ENCODE results near the gene THRAP3. TPM values are rescaled to one million over a fixed set of nuclear protein-coding genes. Genes with fewer than 3 reads are reported as not detected.

THRAP3 gene
- total RNA-seq, 2 donors from 2014 or later: 118 to 131 TPM

DNA sequence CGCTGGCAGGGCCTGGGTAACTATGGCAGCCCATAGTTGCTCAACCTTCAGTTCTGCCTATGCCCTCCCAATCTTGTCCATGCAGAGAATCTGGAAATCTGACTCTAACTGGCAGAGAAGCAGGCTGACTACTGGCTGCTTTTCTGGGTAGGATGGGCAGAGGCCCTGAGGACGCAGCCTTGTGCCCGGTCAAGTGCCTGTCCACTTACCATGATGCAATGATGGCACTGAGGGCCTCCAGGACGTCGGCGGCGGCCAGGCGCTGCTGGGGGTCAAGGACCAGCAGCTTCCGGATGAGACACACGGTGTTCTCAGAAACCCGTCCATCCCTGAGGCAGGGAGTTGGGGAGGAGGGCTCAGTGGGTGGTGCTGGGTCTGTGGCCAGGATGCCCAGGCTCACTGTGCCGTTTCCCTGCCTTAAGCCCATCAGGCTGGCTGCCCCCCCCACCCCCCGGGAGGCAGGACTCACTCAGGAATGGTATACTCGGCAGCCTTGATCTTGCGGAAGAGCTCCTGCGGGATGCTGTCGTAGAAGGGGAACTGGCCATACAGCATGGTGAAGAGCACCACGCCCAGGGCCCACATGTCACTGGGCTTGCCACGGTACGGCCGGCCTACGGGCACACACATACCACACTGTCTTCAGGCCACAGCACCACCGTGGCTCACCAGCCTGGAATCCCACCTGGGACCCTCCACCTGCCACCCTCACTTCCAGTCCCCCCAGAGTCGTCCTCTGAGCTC is 119.6 kb downstream of the THRAP3 start:
- DNase-seq (ENCODE audit: low spot score): no peak
- no peak overlapping the region for H3K27ac Mint-ChIP-seq
- H3K4me1 Mint-ChIP-seq (ENCODE audit: low read depth in 2 of 2): peaks cover 0 to 9% of the 10 kb centered on the region in 2 donors
- ATAC-seq: no peak
- no peaks in the 10 kb centered on the region for H3K9me3 Mint-ChIP-seq
- no peaks in the 10 kb centered on the region for H3K27me3 Mint-ChIP-seq
- H3K36me3 Mint-ChIP-seq: peaks cover 6% of the 10 kb centered on the region
- no peak overlapping the region for H3K4me3 Mint-ChIP-seq

- no peak for ATAC-seq
- Mint-ChIP-seq H3K27ac (peak overlapping the region in 1 of 2 donors; percentile 53), H3K4me1 (ENCODE audit: low read depth in 2 of 2) (peaks cover 0 to 9% of the 10 kb centered on the region in 2 donors), H3K27me3 (no peaks in the 10 kb centered on the region), H3K9me3 (no peaks in the 10 kb centered on the region), H3K36me3 (peaks cover 6% of the 10 kb centered on the region), H3K4me3 (no peak overlapping the region)
- DNase-seq (ENCODE audit: low spot score): no peak
Observed at GRCh38 chr1:36344395-36344680, 120.1 kb downstream of the THRAP3 start.

- DNase-seq (ENCODE audit: low spot score): no peak
- Mint-ChIP-seq H3K27me3 (no peaks in the 10 kb centered on the region), H3K36me3 (peaks cover 6% of the 10 kb centered on the region), H3K4me3 (no peak overlapping the region), H3K27ac (no peak overlapping the region), H3K9me3 (no peaks in the 10 kb centered on the region), H3K4me1 (ENCODE audit: low read depth in 2 of 2) (peaks cover 2 to 11% of the 10 kb centered on the region in 2 donors)
- no peak for ATAC-seq
Observed at GRCh38 chr1:36345353-36345752, 121.1 kb downstream of the THRAP3 start.

GRCh38 chr1:36346741-36347370 is 122.6 kb downstream of the THRAP3 start:
- DNase-seq (ENCODE audit: low spot score) (no peak), ATAC-seq (no peak)
- no peak overlapping the region for H3K4me3 Mint-ChIP-seq
- H3K9me3 Mint-ChIP-seq: no peaks in the 10 kb centered on the region
- peaks cover 5 to 19% of the 10 kb centered on the region in 2 donors for H3K4me1 Mint-ChIP-seq (ENCODE audit: low read depth in 2 of 2)
- peaks cover 6% of the 10 kb centered on the region for H3K36me3 Mint-ChIP-seq
- no peak overlapping the region for H3K27ac Mint-ChIP-seq
- H3K27me3 Mint-ChIP-seq: no peaks in the 10 kb centered on the region

- no peak overlapping the region for H3K27ac Mint-ChIP-seq
- no peak overlapping the region for H3K4me3 Mint-ChIP-seq
- peaks cover 6% of the 10 kb centered on the region for H3K36me3 Mint-ChIP-seq
- no peaks in the 10 kb centered on the region for H3K27me3 Mint-ChIP-seq
- ATAC-seq (no peak), DNase-seq (ENCODE audit: low spot score) (no peak)
- H3K9me3 Mint-ChIP-seq: no peaks in the 10 kb centered on the region
- H3K4me1 Mint-ChIP-seq (ENCODE audit: low read depth in 2 of 2): peaks cover 5 to 27% of the 10 kb centered on the region in 2 donors
Observed at GRCh38 chr1:36349241-36349671, 125.0 kb downstream of the THRAP3 start.

DNA sequence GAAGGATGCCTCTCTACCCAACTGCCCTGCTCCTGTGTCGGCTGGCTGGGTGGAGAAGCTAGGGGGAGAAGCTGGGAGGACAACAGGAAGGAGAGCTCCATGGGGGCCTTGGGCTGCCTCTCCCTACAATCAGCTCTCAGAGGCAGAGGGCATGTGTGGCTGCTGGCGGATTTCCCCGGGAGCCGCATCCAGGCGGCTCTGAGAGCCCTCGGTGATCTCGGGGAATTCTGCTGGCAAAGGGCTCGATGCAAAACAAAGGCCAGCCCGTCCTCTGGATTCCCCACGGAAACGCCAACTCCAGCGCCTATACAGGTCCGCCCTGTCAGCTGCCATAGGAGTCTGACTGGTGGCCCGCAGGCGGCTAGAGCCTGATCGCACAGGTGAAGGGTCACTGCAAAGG is 125.6 kb downstream of the THRAP3 start:
- no peak overlapping the region for H3K4me3 Mint-ChIP-seq
- no peak for DNase-seq (ENCODE audit: low spot score)
- H3K9me3 Mint-ChIP-seq: no peaks in the 10 kb centered on the region
- no peak for ATAC-seq
- H3K4me1 Mint-ChIP-seq (ENCODE audit: low read depth in 2 of 2): peaks cover 5 to 24% of the 10 kb centered on the region in 2 donors
- peak overlapping the region in 1 of 2 donors; percentile 68 for H3K27ac Mint-ChIP-seq
- no peaks in the 10 kb centered on the region for H3K27me3 Mint-ChIP-seq
- peaks cover 6% of the 10 kb centered on the region for H3K36me3 Mint-ChIP-seq

- Mint-ChIP-seq H3K27ac (peak overlapping the region; percentile 18 to 68), H3K4me1 (ENCODE audit: low read depth in 2 of 2) (peaks cover 5 to 23% of the 10 kb centered on the region in 2 donors), H3K36me3 (peaks cover 6% of the 10 kb centered on the region), H3K9me3 (no peaks in the 10 kb centered on the region), H3K27me3 (no peaks in the 10 kb centered on the region), H3K4me3 (no peak overlapping the region)
- DNase-seq (ENCODE audit: low spot score) (no peak), ATAC-seq (peak; percentile 60 to 78)
Observed at GRCh38 chr1:36350659-36351226, 126.5 kb downstream of the THRAP3 start.

DNA sequence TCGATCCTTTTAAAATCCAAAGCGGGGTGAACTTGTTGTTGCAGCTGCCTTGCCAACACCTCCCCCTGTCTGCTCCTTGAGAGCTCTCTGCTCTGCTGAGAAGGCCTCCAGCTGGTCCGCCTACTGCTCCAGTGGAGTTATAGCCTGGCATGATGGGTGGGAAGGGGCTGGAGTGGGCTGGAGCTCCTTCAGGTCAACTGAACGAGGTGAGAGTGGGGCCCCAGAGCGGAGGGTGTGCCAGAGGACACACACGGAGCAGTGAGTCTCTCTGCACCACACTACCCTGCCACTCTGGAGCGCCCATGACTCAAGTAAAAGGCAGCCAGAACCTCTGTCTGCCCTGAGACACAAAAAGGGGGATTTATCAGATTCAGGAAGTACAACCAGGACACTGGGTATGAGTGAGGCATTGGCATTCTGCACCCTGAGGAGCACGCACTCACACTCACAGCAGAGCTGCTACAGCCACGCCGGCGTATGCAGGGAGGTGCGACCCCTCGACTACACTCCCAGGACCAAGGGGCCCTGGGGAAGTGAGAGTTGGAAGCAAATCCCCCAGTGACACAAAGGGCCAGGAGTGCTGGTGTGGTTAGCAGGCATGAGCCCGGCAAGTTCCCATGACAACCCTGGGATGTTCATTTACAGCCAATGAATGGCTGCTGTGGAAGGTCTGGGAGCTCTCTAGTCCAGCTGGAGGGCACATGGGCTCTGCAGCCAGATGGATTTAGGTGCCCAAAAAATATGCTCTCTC is 127.2 kb downstream of the THRAP3 start:
- peak overlapping the region in 1 of 2 donors; percentile 66 for H3K27ac Mint-ChIP-seq
- H3K9me3 Mint-ChIP-seq: no peaks in the 10 kb centered on the region
- no peak for ATAC-seq
- DNase-seq (ENCODE audit: low spot score): no peak
- peaks cover 6% of the 10 kb centered on the region for H3K36me3 Mint-ChIP-seq
- H3K4me1 Mint-ChIP-seq (ENCODE audit: low read depth in 2 of 2): peaks cover 5 to 23% of the 10 kb centered on the region in 2 donors
- no peaks in the 10 kb centered on the region for H3K27me3 Mint-ChIP-seq
- H3K4me3 Mint-ChIP-seq: no peak overlapping the region

DNA sequence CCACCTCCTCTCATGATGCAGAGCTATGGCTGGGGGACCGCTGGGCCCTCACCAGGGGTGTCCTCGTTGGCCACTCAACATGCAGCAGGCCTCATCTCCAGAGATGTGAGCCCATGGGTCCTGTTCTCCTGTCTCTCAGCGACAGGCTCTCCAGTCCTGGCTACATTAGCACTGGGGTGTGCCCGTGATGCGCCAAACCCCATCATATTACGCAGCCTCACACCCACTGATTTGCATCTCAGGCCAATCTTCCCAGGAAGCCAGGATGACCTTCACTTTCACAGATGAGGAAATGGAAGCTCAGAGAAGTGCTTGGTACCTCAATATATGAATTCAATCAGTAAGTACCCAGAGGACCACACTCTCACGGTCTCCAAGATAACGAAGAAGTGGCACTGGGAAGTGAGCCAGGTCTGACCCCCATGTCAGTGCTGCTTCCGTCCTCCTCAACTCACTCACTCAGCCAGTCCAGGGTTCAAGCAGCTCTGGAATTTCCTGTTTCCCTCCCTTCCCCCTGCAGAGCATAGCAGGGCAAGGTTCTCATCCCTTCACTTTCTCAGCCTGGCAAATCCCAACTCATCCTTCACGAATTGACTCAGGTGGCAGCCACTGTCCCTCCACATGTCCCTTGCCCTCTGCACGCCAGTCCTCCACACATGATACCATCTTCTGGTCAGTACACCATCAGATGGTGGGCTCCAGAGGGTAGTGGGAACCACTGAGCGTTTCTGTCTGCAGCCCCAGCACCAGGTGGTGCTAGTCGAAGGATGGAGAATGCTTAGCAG is 128.1 kb downstream of the THRAP3 start:
- no peaks in the 10 kb centered on the region for H3K9me3 Mint-ChIP-seq
- H3K4me3 Mint-ChIP-seq: no peak overlapping the region
- ATAC-seq (no peak), DNase-seq (ENCODE audit: low spot score) (no peak)
- peaks cover 6% of the 10 kb centered on the region for H3K36me3 Mint-ChIP-seq
- no peak overlapping the region for H3K27ac Mint-ChIP-seq
- H3K27me3 Mint-ChIP-seq: no peaks in the 10 kb centered on the region
- H3K4me1 Mint-ChIP-seq (ENCODE audit: low read depth in 2 of 2): peaks cover 5 to 23% of the 10 kb centered on the region in 2 donors

- Mint-ChIP-seq H3K27ac (no peak overlapping the region), H3K9me3 (no peaks in the 10 kb centered on the region), H3K4me3 (no peak overlapping the region), H3K27me3 (no peaks in the 10 kb centered on the region), H3K36me3 (peaks cover 4% of the 10 kb centered on the region), H3K4me1 (ENCODE audit: low read depth in 2 of 2) (peaks cover 5 to 23% of the 10 kb centered on the region in 2 donors)
- ATAC-seq (no peak), DNase-seq (ENCODE audit: low spot score) (no peak)
Observed at GRCh38 chr1:36352910-36353878, 129.0 kb downstream of the THRAP3 start.

DNA sequence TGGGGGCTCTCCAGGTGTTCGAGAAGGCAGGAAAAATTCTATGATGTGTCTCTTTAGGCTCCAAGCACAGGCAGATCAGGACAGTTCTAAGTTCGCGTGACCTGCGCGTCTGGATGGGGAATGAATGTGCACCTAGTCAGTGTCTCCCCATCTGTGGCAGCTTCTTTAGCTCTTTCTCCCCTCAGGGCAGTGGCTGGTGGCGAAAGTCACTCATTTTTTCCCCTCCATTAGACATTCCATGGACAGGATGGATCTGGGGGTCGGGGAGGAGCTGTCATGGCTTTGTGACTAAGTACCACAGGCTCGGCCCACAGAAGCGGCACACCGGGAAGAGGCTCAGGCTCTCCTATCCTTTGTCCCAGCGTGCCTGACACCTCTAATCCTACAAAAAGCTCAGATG is 130.2 kb downstream of the THRAP3 start:
- Mint-ChIP-seq H3K4me1 (ENCODE audit: low read depth in 2 of 2) (peaks cover 5 to 23% of the 10 kb centered on the region in 2 donors), H3K9me3 (no peaks in the 10 kb centered on the region), H3K36me3 (no peaks in the 10 kb centered on the region), H3K4me3 (no peak overlapping the region), H3K27ac (no peak overlapping the region), H3K27me3 (no peaks in the 10 kb centered on the region)
- ATAC-seq: no peak
- no peak for DNase-seq (ENCODE audit: low spot score)

Data from natural killer cell treated with Interleukin-12 subunit alpha and Interleukin-12 subunit beta and Interleukin-15 and Interleukin-18, amount 100 ng/mL, for 72 hours (primary cell).